Inflammatory macrophage treated with lipopolysaccharide for 1 hour (primary cell): ENCODE results near the gene HOGA1.
"Not testable (repeated sequence)": the region's sequence is repeated elsewhere in the genome, so short reads cannot be mapped to it uniquely, and the experiment has no call there.

Experiments
- DNase-seq, 2 donors: peaks; one replicate each; pipeline ENCODE4 v3.0.0-alpha.2; 2020 to 2022

The HOGA1 gene

GRCh38 chr10:97555541-97555940, 28.6 kb upstream of the HOGA1 start:
- not testable (repeated sequence) for DNase-seq

GRCh38 chr10:97560731-97561381, 23.3 kb upstream of the HOGA1 start:
- DNase-seq: not testable (repeated sequence)

GRCh38 chr10:97561386-97562077, 22.7 kb upstream of the HOGA1 start:
- not testable (repeated sequence) for DNase-seq

DNA sequence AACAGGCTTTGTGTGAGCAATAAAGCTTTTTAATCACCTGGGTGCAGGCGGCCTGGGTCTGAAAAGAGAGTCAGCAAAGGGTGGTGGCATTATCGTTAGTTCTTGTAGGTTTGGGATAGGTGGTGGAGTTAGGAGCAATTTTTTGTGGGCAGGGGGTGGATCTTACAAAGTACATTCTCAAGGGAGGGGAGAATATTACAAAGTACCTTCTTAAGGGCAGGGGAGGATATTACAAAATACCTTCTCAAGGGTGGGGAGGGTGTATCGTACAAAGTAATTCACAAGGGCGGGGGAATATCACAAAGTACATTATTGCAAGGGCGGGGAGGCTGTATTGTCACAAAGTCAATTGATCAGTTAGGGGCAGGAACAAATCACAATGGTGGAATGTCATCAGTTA, 21.9 kb upstream of the HOGA1 start:
- DNase-seq: not testable (repeated sequence)

DNA sequence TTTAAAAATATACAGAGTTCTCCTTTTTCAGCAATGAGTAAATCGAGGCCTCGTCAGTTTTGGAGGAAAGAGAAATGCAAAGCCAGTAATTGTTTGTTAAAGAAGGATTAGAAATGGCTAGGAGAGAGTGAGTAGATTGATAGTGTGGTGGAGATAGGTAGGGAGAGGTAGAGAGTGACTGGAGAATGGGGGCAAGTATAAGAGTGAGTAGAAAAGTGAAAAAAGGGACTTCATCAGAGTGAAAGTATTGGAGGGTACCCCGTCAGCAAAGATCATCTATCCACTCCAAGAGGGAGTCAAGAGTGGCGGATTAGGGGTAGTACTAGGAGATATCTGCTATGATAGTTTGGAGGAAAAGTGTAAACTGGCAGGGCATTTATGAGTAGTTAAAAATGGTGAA, 20.9 kb upstream of the HOGA1 start:
- DNase-seq: no peak

DNA sequence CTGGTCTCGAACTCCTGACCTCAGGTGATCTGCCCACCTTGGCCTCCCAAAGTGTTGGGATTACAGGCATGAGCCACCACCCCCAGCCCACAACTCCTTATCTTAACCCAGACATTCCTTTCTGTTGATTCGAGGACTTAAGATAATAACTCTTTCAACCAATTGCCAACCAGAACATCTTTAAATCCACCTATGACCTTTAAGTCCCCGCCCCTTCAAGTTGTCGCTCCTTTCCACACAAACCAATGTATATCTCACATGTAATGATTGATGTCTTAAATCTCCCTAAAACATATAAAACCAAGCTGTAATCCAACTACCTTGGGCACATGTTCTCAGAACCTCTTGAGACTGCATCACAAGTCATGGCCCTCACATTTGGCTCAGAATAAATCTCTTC, 19.4 kb upstream of the HOGA1 start:
- no peak for DNase-seq

DNA sequence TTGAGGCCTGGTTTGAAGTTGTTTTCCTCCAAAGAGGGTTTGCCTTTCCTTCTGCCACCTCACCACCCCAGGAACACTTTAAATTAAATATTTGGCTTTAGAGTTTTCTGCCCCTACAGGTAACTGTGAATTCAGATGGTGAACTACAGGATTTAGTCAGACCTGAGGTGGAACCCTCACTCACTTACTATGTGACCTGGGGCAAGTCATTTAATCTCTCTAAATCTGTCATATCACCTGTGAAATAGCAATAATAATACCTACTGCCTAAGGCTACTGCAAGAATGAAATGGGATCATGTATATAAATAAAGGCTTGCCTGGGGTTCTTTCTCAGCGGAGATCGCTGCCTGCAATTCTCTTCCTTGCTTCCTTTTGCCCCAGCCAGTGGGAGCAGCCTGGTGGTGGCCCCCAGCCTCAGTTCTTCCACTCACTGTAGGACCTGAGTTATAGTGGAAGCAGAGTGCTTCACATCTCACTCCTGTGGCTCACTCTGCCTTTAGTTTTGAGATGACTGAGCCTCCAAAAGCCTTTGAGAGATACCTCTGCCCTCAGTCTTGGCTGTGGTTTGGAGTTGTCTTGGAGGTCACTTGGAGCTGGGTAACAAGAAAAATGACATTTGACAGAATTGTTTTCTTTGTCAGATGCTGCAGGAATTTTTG, 17.7 kb upstream of the HOGA1 start:
- no peak for DNase-seq

- no peak for DNase-seq
Measured at GRCh38 chr10:97567891-97568290, 16.3 kb upstream of the HOGA1 start.

DNA sequence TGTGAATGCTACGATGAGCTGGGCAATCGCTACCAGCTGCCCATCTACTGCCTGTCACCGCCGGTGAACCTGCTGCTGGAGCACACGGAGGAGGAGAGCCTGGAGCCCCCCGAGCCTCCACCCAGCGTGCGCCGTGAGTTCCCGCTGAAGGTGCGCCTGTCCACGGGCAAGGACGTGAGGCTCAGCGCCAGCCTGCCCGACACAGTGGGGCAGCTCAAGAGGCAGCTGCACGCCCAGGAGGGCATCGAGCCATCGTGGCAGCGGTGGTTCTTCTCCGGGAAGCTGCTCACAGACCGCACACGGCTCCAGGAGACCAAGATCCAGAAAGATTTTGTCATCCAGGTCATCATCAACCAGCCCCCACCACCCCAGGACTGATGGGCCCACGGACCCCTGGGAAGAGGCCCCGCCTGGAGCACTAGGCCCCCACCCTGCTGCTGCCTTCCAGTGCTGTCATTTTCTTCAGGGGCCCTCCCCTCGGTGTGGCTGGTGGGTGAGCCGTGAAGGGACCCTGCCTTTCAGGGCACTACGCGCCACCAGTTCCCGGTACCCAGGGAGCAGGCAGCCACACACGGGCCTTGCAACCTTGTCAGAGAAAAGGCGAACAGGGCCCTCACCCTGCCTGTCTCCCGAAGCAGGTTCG, 13.9 kb upstream of the HOGA1 start:
- DNase-seq: no peak

DNA sequence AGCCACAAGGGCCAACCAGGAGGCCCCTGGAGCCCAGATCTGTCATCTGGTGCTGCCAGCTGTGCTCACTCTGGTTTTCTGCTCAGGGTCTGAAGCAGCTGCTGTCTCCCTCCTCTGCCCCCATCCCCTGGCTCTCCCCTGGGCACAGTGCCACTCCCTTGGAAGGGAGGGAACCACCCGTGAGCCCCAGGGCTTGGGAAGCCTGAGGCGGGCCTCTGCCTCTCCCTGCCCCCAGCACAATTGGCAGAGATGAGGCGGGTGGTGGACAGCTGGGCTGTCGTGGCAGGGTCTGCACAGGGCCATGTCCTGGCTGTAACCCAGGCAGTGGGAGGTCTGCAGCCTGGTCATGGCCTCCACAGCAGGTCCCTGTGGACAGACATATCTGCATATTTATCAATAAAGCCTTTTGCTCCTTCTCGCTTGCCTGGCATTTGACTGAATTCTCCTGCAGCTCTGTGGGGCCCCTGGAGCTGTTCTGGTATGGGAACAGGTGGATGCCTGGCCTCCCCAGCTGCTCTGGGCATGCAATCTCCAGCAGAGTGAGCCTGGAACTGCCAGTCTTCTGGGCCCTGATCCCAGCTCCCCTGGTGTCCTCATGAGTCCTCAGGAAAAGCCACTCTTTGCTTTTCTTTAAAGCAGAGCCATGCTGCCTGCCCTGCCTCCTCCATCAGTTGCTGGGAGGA, 13.3 kb upstream of the HOGA1 start:
- DNase-seq: no peak

DNA sequence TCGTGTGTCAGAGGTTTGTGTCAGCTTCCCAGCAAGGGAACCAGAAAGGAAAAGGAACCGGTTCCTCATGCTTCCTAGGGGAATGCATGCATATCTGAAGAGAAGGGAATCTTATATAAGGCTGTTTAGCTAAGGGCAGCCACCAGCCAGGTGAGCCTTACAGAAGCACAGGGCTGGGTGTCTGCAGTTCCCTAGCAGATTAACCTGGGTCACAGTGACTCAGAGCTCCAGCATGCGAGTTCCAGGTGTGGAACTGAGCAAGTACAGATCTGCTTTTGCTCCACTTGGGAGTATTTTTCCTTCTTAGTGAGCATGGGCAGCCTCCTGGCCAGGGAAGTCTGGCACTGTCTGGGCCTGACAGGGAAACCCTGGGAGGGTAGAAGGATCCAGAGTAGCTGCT, 12.6 kb upstream of the HOGA1 start:
- DNase-seq: no peak

- peak; percentile 73 to 74 for DNase-seq
Measured at GRCh38 chr10:97572214-97572989, 11.8 kb upstream of the HOGA1 start, which contains the start of gene ANKRD2. Gene ANKRD2, plus strand, starts transcription at chr10:97572779. Its CDS starts 10 bp downstream, at chr10:97572789.

- DNase-seq: peak; percentile 40 to 76
Measured at GRCh38 chr10:97573021-97573420, 11.2 kb upstream of the HOGA1 start.

DNA sequence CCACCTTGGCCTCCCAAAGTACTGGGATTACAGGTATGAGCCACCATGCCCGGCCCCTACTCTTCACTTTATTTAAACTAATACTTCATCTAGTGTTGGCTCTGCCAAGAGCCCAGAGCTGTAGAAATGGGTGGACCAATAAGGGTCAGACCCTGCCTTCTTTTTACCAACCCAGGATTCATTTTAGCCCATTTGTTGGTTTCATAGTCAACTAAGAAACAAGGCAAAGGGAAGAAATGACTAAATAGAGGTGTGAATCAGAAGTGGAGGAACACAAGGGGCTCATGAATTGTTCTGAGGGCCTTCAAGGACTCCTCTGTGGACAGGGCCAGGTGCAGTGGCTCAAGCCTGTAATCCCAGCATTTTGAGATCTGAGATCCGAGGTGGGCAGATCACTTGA, 10.5 kb upstream of the HOGA1 start:
- no peak for DNase-seq

- no peak for DNase-seq
Measured at GRCh38 chr10:97574374-97575126, 9.6 kb upstream of the HOGA1 start.

- DNase-seq: no peak
Measured at GRCh38 chr10:97575127-97575668, 9.0 kb upstream of the HOGA1 start.

DNA sequence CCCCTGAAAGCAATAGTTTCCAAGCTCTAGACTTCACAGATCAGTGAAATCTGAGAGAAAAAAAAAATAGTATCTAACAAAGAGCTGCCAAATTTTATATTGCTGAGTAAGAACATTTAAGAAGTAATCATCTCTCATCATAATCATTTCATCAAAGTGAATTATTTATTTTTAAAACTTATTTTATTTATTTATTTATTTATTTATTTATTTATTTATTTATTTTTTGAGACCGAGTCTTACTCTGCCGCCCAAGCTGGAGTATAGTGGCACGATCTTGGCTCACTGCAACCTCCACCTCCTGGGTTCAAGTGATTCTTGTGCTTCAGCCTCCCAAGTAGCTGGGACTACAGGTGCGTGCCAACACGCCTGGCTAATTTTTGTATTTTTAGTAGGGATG, 7.7 kb upstream of the HOGA1 start:
- not testable (repeated sequence) for DNase-seq

- no peak for DNase-seq
Measured at GRCh38 chr10:97577701-97578100, 6.5 kb upstream of the HOGA1 start.

- DNase-seq: no peak
Measured at GRCh38 chr10:97578171-97578844, 5.9 kb upstream of the HOGA1 start.
